Lower leg skin (tissue), 4 donors: ENCODE results near the gene ZDHHC4. TPM values are rescaled to one million over a fixed set of nuclear protein-coding genes. Genes with fewer than 3 reads are reported as not detected.

Experiments used
- DNase-seq, 2 donors: peaks; one replicate each; pipeline ENCODE4 v3.0.0-alpha.2; 2019; ENCODE audit warnings: low spot score in 2 of 2
- H3K4me3 ChIP-seq: fragments of 200-600 bp; sonication (generic); 2 replicates; pipeline ENCODE4 v1.5.1; 2017; ENCODE audit warnings: mild to moderate bottlenecking, low read depth; ENCODE audit not compliant: poor library complexity, severe bottlenecking
- CTCF ChIP-seq, 3 donors: fragments of 450-650 bp; IDR thresholded peaks; one replicate each; pipeline ENCODE4 v1.5.1; 2016; ENCODE audit warnings: antibody characterized with exemption in 3 of 3, mild to moderate bottlenecking in 3 of 3, moderate library complexity in 2 of 3
- POLR2A ChIP-seq, 2 donors: fragments of 450-650 bp; IDR thresholded peaks; one replicate each; pipeline ENCODE4 v1.6.1; 2016 to 2017; ENCODE audit warnings: antibody characterized with exemption in 2 of 2, mild to moderate bottlenecking in 1 of 2, moderate library complexity in 1 of 2
- WGBS, 2 donors: methylation state at CpG; one replicate each; pipeline ENCODE4 v1.1.5; 2018; 5-methylcytosine and 5-hydroxymethylcytosine counted together
- intact Hi-C: fragments of 100-400 bp; cut with DNase I; formaldehyde crosslinking; loops from one replicate; pipeline ENCODE4 v1.15.0; 2023; ENCODE audit warnings: low total_unique reads
- total RNA-seq, 4 donors: library from RNA; depleted of rRNA; stranded (reverse); fragments of >200 nt; gene quantifications; one replicate each; pipeline ENCODE4 v1.1.0, GENCODE V29; 2016

Gene ZDHHC4
- 10 to 100 TPM; 18.4 to 30.7 (median 23.3) TPM for total RNA-seq

DNA sequence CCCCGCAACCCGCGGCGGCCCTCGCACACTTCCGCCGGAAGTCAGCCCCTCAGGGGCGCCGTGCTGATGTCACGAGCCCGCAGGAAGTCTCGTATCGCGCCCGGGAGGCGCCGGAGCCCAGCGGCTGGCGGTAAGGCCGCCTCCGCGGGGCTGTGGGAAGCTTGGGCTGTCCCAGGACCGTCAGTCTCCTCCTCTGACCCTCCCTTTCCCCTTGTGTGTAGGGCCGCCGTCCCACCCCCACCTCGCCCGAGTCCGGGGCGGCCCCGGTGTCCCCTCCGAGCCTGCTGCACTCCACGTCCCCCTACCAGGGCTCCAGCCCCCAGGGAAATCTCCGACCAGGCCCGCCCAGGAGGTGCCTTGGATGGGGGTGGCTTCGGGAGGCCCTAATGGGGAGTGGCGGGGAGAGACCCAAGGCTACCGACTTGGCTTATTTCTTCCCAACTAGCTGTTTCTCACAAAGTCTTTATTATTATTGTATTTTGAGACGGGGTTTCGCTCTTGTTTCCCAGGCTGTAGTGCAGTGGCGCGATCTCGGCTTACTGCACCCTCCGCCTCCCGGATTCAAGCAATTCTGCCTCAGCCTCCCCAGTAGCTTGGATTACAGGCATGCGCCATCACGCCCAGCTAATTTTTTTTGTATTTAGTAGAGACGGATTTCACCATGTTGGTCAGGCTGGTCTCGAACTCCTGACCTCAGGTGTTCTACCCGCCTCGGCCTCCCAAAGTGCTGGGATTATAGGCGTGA lies at the start of gene ZDHHC4:
ZDHHC4 (plus strand) TSS at position 86 of the 745 bp plus-strand sequence. CDS start 3,108 bp downstream, outside the sequence.
- peak within 1 kb of the TSS; percentile 64 for H3K4me3 ChIP-seq
- no peak for TF ChIP-seq CTCF (IDR thresholded peaks at IDR 0.05)
- peak in 1 of 2 donors; percentile 37 for TF ChIP-seq POLR2A (IDR thresholded peaks at IDR 0.05)
- WGBS, 2 donors, result 16 to 23% methylated on average over 37 to 51 of the region's 51 CpGs
- peak; percentile 72 to 96 for DNase-seq
- intact Hi-C loops, result no loop called here

DNA sequence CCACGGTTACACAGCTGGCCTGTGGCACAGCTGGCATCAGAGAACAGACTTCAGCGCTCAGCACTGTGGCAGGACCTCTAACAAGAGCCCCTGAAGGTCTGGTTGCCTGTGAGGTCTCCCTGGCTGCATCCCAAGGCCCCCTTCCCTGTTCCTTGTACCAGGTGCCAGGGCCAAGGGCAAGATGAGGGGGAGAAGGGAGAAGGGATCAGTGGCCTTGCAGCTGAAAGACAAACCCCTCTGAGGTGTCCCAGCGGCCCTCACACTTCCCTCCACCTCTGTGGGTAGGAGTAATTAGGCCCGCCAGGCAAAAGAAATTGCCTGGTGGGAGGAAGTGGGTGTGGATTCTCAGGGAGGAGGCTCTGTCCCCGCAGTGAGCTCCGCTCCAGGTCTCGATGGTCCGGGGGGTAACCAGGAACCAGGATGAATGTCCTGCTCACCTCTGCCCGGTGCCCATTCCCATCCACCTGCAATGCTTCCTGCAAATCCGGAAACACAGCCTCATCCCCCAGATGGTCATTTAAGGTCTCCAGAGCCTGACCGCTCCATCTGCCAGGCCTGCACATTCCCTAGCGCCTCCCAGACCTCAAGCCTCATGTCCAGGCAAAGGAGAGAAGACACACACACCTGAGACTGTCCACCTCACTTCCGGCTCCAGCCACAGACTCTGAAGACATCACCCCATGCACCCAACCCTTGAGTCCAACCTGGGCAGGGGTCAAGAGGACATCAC lies 48.7 kb upstream of the ZDHHC4 start:
- no peak overlapping the region for H3K4me3 ChIP-seq
- no peak for DNase-seq
- intact Hi-C loops, result no loop called here
- 58 to 87% methylated on average over 6 to 13 of the region's 13 CpGs for WGBS, 2 donors
- TF ChIP-seq POLR2A (IDR thresholded peaks at IDR 0.05) (no peak), CTCF (IDR thresholded peaks at IDR 0.05) (no peak)

DNA sequence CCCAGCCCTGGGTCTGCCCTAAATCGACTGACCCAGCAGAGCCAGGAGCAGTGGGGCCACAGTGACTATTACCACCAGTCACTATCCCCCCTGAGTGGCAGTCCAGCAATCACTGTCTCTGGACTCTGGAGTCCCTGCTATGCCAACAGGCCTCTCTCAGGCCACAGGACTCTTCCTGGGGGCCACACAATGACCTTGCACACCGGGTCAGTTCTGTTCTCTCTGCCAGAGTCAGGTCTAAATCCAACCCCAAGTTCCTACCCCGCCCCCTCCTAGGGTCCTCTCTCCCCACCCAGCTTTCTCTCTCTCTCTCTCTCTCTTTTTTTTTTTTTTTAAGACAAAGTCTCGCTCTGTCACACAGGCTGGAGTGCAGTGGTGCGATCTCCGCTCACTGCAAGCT lies 47.6 kb upstream of the ZDHHC4 start:
- intact Hi-C loops, result no loop called here
- 65 to 75% methylated on average over 6 of the region's 6 CpGs for WGBS, 2 donors
- TF ChIP-seq CTCF (IDR thresholded peaks at IDR 0.05) (no peak), POLR2A (IDR thresholded peaks at IDR 0.05) (no peak)
- no peak for DNase-seq
- no peak overlapping the region for H3K4me3 ChIP-seq

GRCh38 chr7:6530626-6531491 lies 46.4 kb upstream of the ZDHHC4 start:
- no peak overlapping the region for H3K4me3 ChIP-seq
- no peak for TF ChIP-seq POLR2A (IDR thresholded peaks at IDR 0.05)
- TF ChIP-seq CTCF (IDR thresholded peaks at IDR 0.05), result no peak
- intact Hi-C loops, result no loop called here
- no peak for DNase-seq
- 4 to 6% methylated on average over 35 to 39 of the region's 74 CpGs for WGBS, 2 donors

GRCh38 chr7:6531492-6532279 lies 45.6 kb upstream of the ZDHHC4 start:
- WGBS, 2 donors, result 29 to 35% methylated on average over 19 of the region's 19 CpGs
- no peak for DNase-seq
- H3K4me3 ChIP-seq, result no peak overlapping the region
- TF ChIP-seq CTCF (IDR thresholded peaks at IDR 0.05), result no peak
- TF ChIP-seq POLR2A (IDR thresholded peaks at IDR 0.05), result no peak
- intact Hi-C loops, result no loop called here
